ENCODE data around the gene MYO1D. TPM values are rescaled to one million over a fixed set of nuclear protein-coding genes. Genes with fewer than 3 reads are reported as not detected.

The MYO1D gene
- total RNA-seq, 1 experiment from 2014 or later, result 0.10 TPM

GRCh38 chr17:32504166-32504990 is 372.5 kb downstream of the MYO1D start:
- DNase-seq (ENCODE audit: low spot score), result peak; percentile 61

- DNase-seq (ENCODE audit: low spot score), result peak; percentile 71
Measured at GRCh38 chr17:32503251-32504165, 373.4 kb downstream of the MYO1D start.

GRCh38 chr17:32502710-32503109 is 374.2 kb downstream of the MYO1D start:
- DNase-seq (ENCODE audit: low spot score), result no peak

- no peak for DNase-seq (ENCODE audit: low spot score)
Measured at GRCh38 chr17:32502013-32502412, 374.9 kb downstream of the MYO1D start.

GRCh38 chr17:32498391-32498790 is 378.5 kb downstream of the MYO1D start:
- DNase-seq (ENCODE audit: low spot score), result peak; percentile 43

- DNase-seq (ENCODE audit: low spot score), result peak; percentile 71
Measured at GRCh38 chr17:32497431-32498205, 379.3 kb downstream of the MYO1D start.

GRCh38 chr17:32496395-32497073 is 380.4 kb downstream of the MYO1D start:
- DNase-seq (ENCODE audit: low spot score), result peak; percentile 97

- DNase-seq (ENCODE audit: low spot score), result peak; percentile 32
Measured at GRCh38 chr17:32495359-32496231, 381.3 kb downstream of the MYO1D start.

- DNase-seq (ENCODE audit: low spot score), result peak; percentile 87
Measured at GRCh38 chr17:32494621-32495358, 382.1 kb downstream of the MYO1D start.

GRCh38 chr17:32493976-32494513 is 382.9 kb downstream of the MYO1D start:
- no peak for DNase-seq (ENCODE audit: low spot score)

GRCh38 chr17:32493571-32493970 is 383.4 kb downstream of the MYO1D start:
- DNase-seq (ENCODE audit: low spot score), result no peak

GRCh38 chr17:32492648-32493289 is 384.2 kb downstream of the MYO1D start:
- no peak for DNase-seq (ENCODE audit: low spot score)

- DNase-seq (ENCODE audit: low spot score), result no peak
Measured at GRCh38 chr17:32492264-32492589, 384.7 kb downstream of the MYO1D start.

- DNase-seq (ENCODE audit: low spot score), result no peak
Measured at GRCh38 chr17:32491371-32492263, 385.3 kb downstream of the MYO1D start.

GRCh38 chr17:32490101-32490482 is 386.8 kb downstream of the MYO1D start:
- DNase-seq (ENCODE audit: low spot score), result no peak

- DNase-seq (ENCODE audit: low spot score), result no peak
Measured at GRCh38 chr17:32489320-32490100, 387.4 kb downstream of the MYO1D start.

- DNase-seq (ENCODE audit: low spot score), result no peak
Measured at GRCh38 chr17:32488604-32489180, 388.2 kb downstream of the MYO1D start.
